H1 (cell line): ENCODE results near the gene NOX5. TPM values are rescaled to one million over a fixed set of nuclear protein-coding genes. Genes with fewer than 3 reads are reported as not detected.

Source experiments
- CHD7 ChIP-seq: fragments of 300-600 bp; sonication (generic); IDR thresholded peaks from 2 replicates; pipeline ENCODE4 v1.7.1; 2012; ENCODE audit warnings: low read length, moderate library complexity, mild to moderate bottlenecking, inconsistent platforms; ENCODE audit not compliant: insufficient replicate concordance
- SAP30 ChIP-seq: fragments of 300-600 bp; sonication (generic); IDR thresholded peaks from 2 replicates; pipeline ENCODE4 v1.7.1; 2012; ENCODE audit warnings: low read length, moderate library complexity, mild to moderate bottlenecking, inconsistent platforms; ENCODE audit not compliant: insufficient read depth, insufficient replicate concordance
- SUZ12 ChIP-seq: fragments of 200-600 bp; sonication (generic); IDR thresholded peaks from 2 replicates; pipeline ENCODE4 v1.6.1; 2012; ENCODE audit warnings: mild to moderate bottlenecking, inconsistent platforms, low read length, moderate library complexity, mixed read lengths
- USF2 ChIP-seq: IDR thresholded peaks from 2 replicates; pipeline ENCODE4 v1.6.1; 2011; ENCODE audit warnings: low read length, improper control_type of control experiment
- YY1 ChIP-seq: IDR thresholded peaks from 2 replicates; pipeline ENCODE4 v1.6.1; 2011; ENCODE audit warnings: low read depth, mild to moderate bottlenecking, low read length
- polyA plus RNA-seq, 7 experiments: library from polyadenylated mRNA; depleted of rRNA in 3 of 7; stranded (reverse) in 5 of 7; unstranded in 2 of 7; fragments of >200 nt in 5 of 7; fragments of 200-250 nt in 2 of 7; gene quantifications; 1 replicate in 5 of 7; 2 replicates in 1 of 7; 4 replicates in 1 of 7; pipeline versions ENCODE4 v1.2.1 to v1.2.3, GENCODE V29; 2011 to 2013; ENCODE audit warnings: missing spikeins in 2 of 7, mixed read lengths in 2 of 7
- total RNA-seq: library from RNA; stranded (reverse); fragmentation: NEBNext Ultra II Directional; extraction: Animal tissue kit (Norgen Biotek cat#: 25700); gene quantifications from 2 replicates; pipeline ENCODE4 v1.2.1, GENCODE V29; 2021
- TF ChIP-seq, protein P1 (sequence below): IDR thresholded peaks from 2 replicates; pipeline ENCODE4 v1.6.1; 2012; ENCODE audit warnings: inconsistent platforms

NOX5 gene
- total and polyA plus RNA-seq, 2 of the 8 experiments (the other 6 are each of a cell fraction or from before 2014, with no cell fraction given), result under 0.01 TPM; not detected in 1

DNA sequence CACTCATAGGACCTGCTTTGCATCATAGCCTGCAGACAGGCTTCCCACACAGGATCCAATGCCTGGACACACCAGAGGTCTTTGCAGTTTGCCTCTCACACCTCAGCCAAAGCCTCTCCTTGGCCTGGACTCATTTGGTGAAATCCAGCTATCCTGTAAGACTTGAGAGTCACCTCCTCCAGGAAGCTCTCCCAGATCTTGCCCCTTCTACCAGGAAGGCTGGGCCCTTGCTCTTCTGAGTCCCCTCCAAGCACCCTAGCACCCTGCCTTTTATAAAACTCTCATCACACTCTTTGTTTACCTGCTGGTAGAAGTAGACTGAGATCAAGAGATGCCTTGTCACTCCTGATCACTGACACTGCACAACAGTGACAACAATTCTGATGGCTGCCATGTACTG lies 79.1 kb downstream of the NOX5 start (continued):
- TF ChIP-seq, protein P1, sequence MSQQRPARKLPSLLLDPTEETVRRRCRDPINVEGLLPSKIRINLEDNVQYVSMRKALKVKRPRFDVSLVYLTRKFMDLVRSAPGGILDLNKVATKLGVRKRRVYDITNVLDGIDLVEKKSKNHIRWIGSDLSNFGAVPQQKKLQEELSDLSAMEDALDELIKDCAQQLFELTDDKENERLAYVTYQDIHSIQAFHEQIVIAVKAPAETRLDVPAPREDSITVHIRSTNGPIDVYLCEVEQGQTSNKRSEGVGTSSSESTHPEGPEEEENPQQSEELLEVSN, result no peak
- no peak for TF ChIP-seq CHD7
- TF ChIP-seq SUZ12, result no peak
- no peak for TF ChIP-seq YY1
- TF ChIP-seq USF2, result no peak
- no peak for TF ChIP-seq SAP30
